ENCODE results near the gene PLEKHM3.

DNA sequence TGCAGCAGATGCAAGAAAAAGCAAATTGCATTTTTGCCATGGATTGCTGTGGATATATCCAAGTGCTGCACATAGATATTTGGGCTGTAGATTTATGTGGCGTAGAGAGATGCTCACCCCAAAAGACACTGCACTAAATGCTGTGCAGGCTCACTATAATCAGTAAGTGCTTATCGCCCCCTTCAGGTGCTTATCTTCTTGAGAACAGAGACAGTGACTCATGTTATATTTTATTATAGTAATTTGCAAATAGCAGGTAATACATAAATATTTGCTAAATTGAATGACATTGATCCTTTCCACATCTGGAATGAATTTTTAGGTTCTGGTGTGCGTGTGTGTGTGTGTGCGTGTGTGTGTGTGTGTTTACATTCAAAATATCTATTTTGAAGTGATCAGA is 36.8 kb upstream of the PLEKHM3 start:
- no peak for TF ChIP-seq CTCF (IDR thresholded peaks at IDR 0.05)
- TF ChIP-seq POLR2A (IDR thresholded peaks at IDR 0.05) = no peak
- no peak for TF ChIP-seq EP300 (IDR thresholded peaks at IDR 0.05)
- no peak for TF ChIP-seq POLR2AphosphoS5 (IDR thresholded peaks at IDR 0.05)
